Ascending aorta (tissue), 2 donors: ENCODE measurements around the gene FGF5. TPM values are rescaled to one million over a fixed set of nuclear protein-coding genes. Genes with fewer than 3 reads are reported as not detected.
"Not testable (repeated sequence)": the region's sequence is repeated elsewhere in the genome, so short reads cannot be mapped to it uniquely, and the experiment has no call there.

ENCODE experiments used
- DNase-seq, 2 donors: peaks; one replicate each; pipeline ENCODE4 v3.0.0-alpha.2; 2019; ENCODE audit warnings: low spot score in 2 of 2
- H3K27ac ChIP-seq, 2 donors: fragments of 200-600 bp; sonication (generic); one replicate each; pipeline ENCODE4 v1.5.1; 2016 to 2017; ENCODE audit warnings: mild to moderate bottlenecking in 1 of 2
- H3K27me3 ChIP-seq: fragments of 200-600 bp; sonication (generic); one replicate; pipeline ENCODE4 v1.5.1; 2017
- H3K36me3 ChIP-seq, 2 donors: fragments of 200-600 bp; sonication (generic); one replicate each; pipeline ENCODE4 v1.5.1; 2016
- H3K4me1 ChIP-seq, 2 donors: fragments of 200-600 bp; sonication (generic); one replicate each; pipeline ENCODE4 v1.5.1; 2016 to 2017; ENCODE audit warnings: mild to moderate bottlenecking in 1 of 2
- H3K4me3 ChIP-seq, 2 donors: fragments of 200-600 bp; sonication (generic); one replicate each; pipeline ENCODE4 v1.5.1; 2016 to 2017; ENCODE audit warnings: mild to moderate bottlenecking in 1 of 2
- H3K9me3 ChIP-seq, 2 donors: fragments of 200-600 bp; sonication (generic); one replicate each; pipeline ENCODE4 v1.5.1; 2016
- CTCF ChIP-seq, 3 experiments: fragments of 200-600 bp in 2 of 3; fragments of 450-650 bp in 1 of 3; sonication (generic) in 2 of 3; IDR thresholded peaks; one replicate each; pipeline ENCODE4 v1.5.1; 2016 to 2019; ENCODE audit warnings: antibody characterized with exemption in 3 of 3, mild to moderate bottlenecking in 1 of 3, moderate library complexity in 1 of 3
- intact Hi-C: fragments of 100-400 bp; cut with DNase I; formaldehyde crosslinking; loops from one replicate; pipeline ENCODE4 v1.15.1; 2023
- total RNA-seq: library from RNA; depleted of rRNA; stranded (reverse); fragments of >200 nt; gene quantifications from one replicate; pipeline ENCODE4 v1.1.0, GENCODE V29; 2016

Gene FGF5
- total RNA-seq, 1 donor from 2014 or later = not detected

GRCh38 chr4:80271801-80272200 is 5.3 kb downstream of the FGF5 start:
- Histone ChIP-seq H3K9me3 (no peaks in the 10 kb centered on the region), H3K27me3 (no peaks in the 10 kb centered on the region), H3K4me3 (no peak overlapping the region), H3K36me3 (no peaks in the 10 kb centered on the region), H3K4me1 (peaks cover 0 to under 1% of the 10 kb centered on the region in 2 donors), H3K27ac (no peak overlapping the region)
- intact Hi-C loops = no loop called here
- no peak for DNase-seq
- TF ChIP-seq CTCF (IDR thresholded peaks at IDR 0.05) = no peak

- no peak for TF ChIP-seq CTCF (IDR thresholded peaks at IDR 0.05)
- H3K36me3 ChIP-seq = no peaks in the 10 kb centered on the region
- intact Hi-C loops = no loop called here
- no peaks in the 10 kb centered on the region for H3K27me3 ChIP-seq
- no peaks in the 10 kb centered on the region for H3K4me1 ChIP-seq
- no peak for DNase-seq
- H3K27ac ChIP-seq = no peak overlapping the region
- no peak overlapping the region for H3K4me3 ChIP-seq
- H3K9me3 ChIP-seq = no peaks in the 10 kb centered on the region
Measured at GRCh38 chr4:80276931-80277330, 10.5 kb downstream of the FGF5 start.

- Histone ChIP-seq H3K9me3 (no peaks in the 10 kb centered on the region), H3K27me3 (no peaks in the 10 kb centered on the region), H3K4me1 (no peaks in the 10 kb centered on the region), H3K27ac (no peak overlapping the region), H3K4me3 (no peak overlapping the region), H3K36me3 (no peaks in the 10 kb centered on the region)
- TF ChIP-seq CTCF (IDR thresholded peaks at IDR 0.05) = no peak
- intact Hi-C loops = no loop called here
- no peak for DNase-seq
Measured at GRCh38 chr4:80279751-80280150, 13.3 kb downstream of the FGF5 start.

GRCh38 chr4:80286451-80286850 is 20.0 kb downstream of the FGF5 start:
- no peaks in the 10 kb centered on the region for H3K27me3 ChIP-seq
- DNase-seq = no peak
- intact Hi-C loops = no loop called here
- H3K4me1 ChIP-seq = no peaks in the 10 kb centered on the region
- no peak overlapping the region for H3K27ac ChIP-seq
- no peak for TF ChIP-seq CTCF (IDR thresholded peaks at IDR 0.05)
- no peak overlapping the region for H3K4me3 ChIP-seq
- no peaks in the 10 kb centered on the region for H3K9me3 ChIP-seq
- H3K36me3 ChIP-seq = no peaks in the 10 kb centered on the region

GRCh38 chr4:80290665-80291064 is 24.2 kb downstream of the FGF5 start:
- DNase-seq, H3K4me3 ChIP-seq, H3K9me3 ChIP-seq, intact Hi-C loops, H3K36me3 ChIP-seq, H3K27me3 ChIP-seq, H3K27ac ChIP-seq, H3K4me1 ChIP-seq: not testable (repeated sequence)

- H3K4me1 ChIP-seq = no peaks in the 10 kb centered on the region
- intact Hi-C loops = no loop called here
- H3K27me3 ChIP-seq = no peaks in the 10 kb centered on the region
- H3K4me3 ChIP-seq = no peak overlapping the region
- H3K27ac ChIP-seq = no peak overlapping the region
- no peak for TF ChIP-seq CTCF (IDR thresholded peaks at IDR 0.05)
- H3K9me3 ChIP-seq = no peaks in the 10 kb centered on the region
- DNase-seq = no peak
- H3K36me3 ChIP-seq = no peaks in the 10 kb centered on the region
Measured at GRCh38 chr4:80294206-80294605, 27.7 kb downstream of the FGF5 start.
